Keratinocyte (primary cell): ENCODE results near the gene FRMPD1.

Experiments
- EZH2 ChIP-seq: IDR thresholded peaks from one replicate; pipeline ENCODE4 v1.6.1; 2012; ENCODE audit warnings: inconsistent platforms, mild to moderate bottlenecking, low read length, moderate library complexity
- TF ChIP-seq, protein P1 (sequence below), 3 experiments: IDR thresholded peaks in 1 of 3; conservative IDR thresholded peaks in 1 of 3; optimal IDR thresholded peaks in 1 of 3; 2 replicates in 2 of 3; 3 replicates in 1 of 3; pipeline versions ENCODE3 to v1.5.1; 2011; ENCODE audit warnings: low read length in 3 of 3, mild to moderate bottlenecking in 3 of 3, moderate library complexity in 2 of 3, control low read depth in 1 of 3, inconsistent platforms in 1 of 3; ENCODE audit not compliant: insufficient read depth in 2 of 3; ENCODE audit errors: extremely low read depth in 1 of 3

DNA sequence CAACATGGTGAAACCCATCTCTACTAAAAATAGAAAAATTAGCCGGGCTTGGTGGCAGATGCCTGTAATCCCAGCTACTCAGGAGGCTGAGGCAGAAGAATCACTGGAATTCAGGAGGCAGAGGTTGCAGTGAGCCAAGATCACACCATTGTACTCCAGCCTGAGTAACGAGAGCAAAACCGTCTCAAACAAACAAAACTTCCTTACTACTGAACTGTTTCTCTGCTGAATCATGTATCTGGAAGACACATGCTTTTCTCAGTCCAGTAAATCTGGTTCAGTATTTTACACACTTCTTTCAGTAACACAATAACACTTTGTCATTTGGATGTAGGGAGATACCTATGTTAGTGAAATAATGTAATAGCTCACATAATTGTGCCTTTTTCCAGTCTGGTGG lies 110.8 kb downstream of the FRMPD1 start:
- TF ChIP-seq, protein P1, sequence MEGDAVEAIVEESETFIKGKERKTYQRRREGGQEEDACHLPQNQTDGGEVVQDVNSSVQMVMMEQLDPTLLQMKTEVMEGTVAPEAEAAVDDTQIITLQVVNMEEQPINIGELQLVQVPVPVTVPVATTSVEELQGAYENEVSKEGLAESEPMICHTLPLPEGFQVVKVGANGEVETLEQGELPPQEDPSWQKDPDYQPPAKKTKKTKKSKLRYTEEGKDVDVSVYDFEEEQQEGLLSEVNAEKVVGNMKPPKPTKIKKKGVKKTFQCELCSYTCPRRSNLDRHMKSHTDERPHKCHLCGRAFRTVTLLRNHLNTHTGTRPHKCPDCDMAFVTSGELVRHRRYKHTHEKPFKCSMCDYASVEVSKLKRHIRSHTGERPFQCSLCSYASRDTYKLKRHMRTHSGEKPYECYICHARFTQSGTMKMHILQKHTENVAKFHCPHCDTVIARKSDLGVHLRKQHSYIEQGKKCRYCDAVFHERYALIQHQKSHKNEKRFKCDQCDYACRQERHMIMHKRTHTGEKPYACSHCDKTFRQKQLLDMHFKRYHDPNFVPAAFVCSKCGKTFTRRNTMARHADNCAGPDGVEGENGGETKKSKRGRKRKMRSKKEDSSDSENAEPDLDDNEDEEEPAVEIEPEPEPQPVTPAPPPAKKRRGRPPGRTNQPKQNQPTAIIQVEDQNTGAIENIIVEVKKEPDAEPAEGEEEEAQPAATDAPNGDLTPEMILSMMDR (optimal IDR thresholded peaks at IDR 0.05 in 1 of 3, IDR thresholded peaks at IDR 0.05 in 1 of 3, conservative IDR thresholded peaks at IDR 0.05 in 1 of 3; ENCODE audit: extremely low read depth in 1 of 3, insufficient read depth in 2 of 3, low read length in 3 of 3), result no peak
- TF ChIP-seq EZH2, result no peak
